Upper lobe of left lung (tissue), 4 donors: ENCODE measurements around the gene ACVR1B.

Source experiments
- CTCF ChIP-seq, 6 experiments: fragments of 450-650 bp in 4 of 6; fragments of 200-600 bp in 2 of 6; sonication (generic) in 2 of 6; IDR thresholded peaks; one replicate each; pipeline ENCODE4 v1.5.1; 2016 to 2019; ENCODE audit warnings: antibody characterized with exemption in 6 of 6
- POLR2AphosphoS5 ChIP-seq, 2 donors: sonication (generic); formaldehyde crosslinking; IDR thresholded peaks; one replicate each; pipeline ENCODE4 v1.5.1; 2017; ENCODE audit warnings: antibody characterized with exemption in 2 of 2

- TF ChIP-seq CTCF (IDR thresholded peaks at IDR 0.05), result no peak
- TF ChIP-seq POLR2AphosphoS5 (IDR thresholded peaks at IDR 0.05), result no peak
These were observed 80.9 kb downstream of the ACVR1B start for GRCh38 chr12:52032446-52032803.
